Stomach (tissue), 9 donors: ENCODE results near the gene FLT3LG. TPM values are rescaled to one million over a fixed set of nuclear protein-coding genes. Genes with fewer than 3 reads are reported as not detected.

Experiments
- DNase-seq, 2 donors: peaks; one replicate each; pipeline versions ENCODE4 v3.0.0 to v3.0.0-alpha.2; 2013 to 2019
- H3K27ac ChIP-seq, 5 donors: fragments of 200-600 bp in 4 of 5; sonication (generic) in 4 of 5; one replicate each; pipeline ENCODE4 v1.5.1; 2013 to 2019; ENCODE audit warnings: mild to moderate bottlenecking in 1 of 5, moderate library complexity in 1 of 5
- H3K27me3 ChIP-seq, 3 donors: fragments of 200-600 bp; sonication (generic); one replicate each; pipeline ENCODE4 v1.5.1; 2017 to 2019; ENCODE audit warnings: mixed run types in 1 of 3
- H3K36me3 ChIP-seq, 4 donors: fragments of 200-600 bp; sonication (generic); 1 replicate in 3 of 4; 2 replicates in 1 of 4; pipeline ENCODE4 v1.5.1; 2016 to 2019
- H3K4me1 ChIP-seq, 4 donors: fragments of 200-600 bp; sonication (generic); one replicate each; pipeline ENCODE4 v1.5.1; 2016 to 2019
- H3K4me3 ChIP-seq, 4 donors: fragments of 200-600 bp; sonication (generic) in 3 of 4; one replicate each; pipeline ENCODE4 v1.5.1; 2016 to 2019; ENCODE audit warnings: mild to moderate bottlenecking in 1 of 4
- H3K9me3 ChIP-seq, 4 donors: fragments of 200-600 bp; sonication (generic); one replicate each; pipeline ENCODE4 v1.5.1; 2016 to 2019
- EP300 ChIP-seq: sonication (generic); formaldehyde crosslinking; IDR thresholded peaks from one replicate; pipeline ENCODE4 v1.6.1; 2017; ENCODE audit warnings: antibody characterized with exemption
- POLR2A ChIP-seq, 4 donors: fragments of 450-650 bp; IDR thresholded peaks; one replicate each; pipeline ENCODE4 v1.6.1; 2016; ENCODE audit warnings: antibody characterized with exemption in 4 of 4, control low read depth in 2 of 4, mild to moderate bottlenecking in 1 of 4, moderate library complexity in 1 of 4
- POLR2AphosphoS5 ChIP-seq, 3 donors: sonication (generic); formaldehyde crosslinking; IDR thresholded peaks; one replicate each; pipeline ENCODE4 v1.6.1; 2016; ENCODE audit warnings: antibody characterized with exemption in 3 of 3
- WGBS, 5 donors: extraction: QIAGEN DNeasy Blood & Tissue Kit in 3 of 5; methylation state at CpG; one replicate each; pipeline versions ENCODE4 v1.1.5 to v1.1.7; 2013 to 2018; 5-methylcytosine and 5-hydroxymethylcytosine counted together
- intact Hi-C: fragments of 100-400 bp; cut with DNase I; formaldehyde crosslinking; loops from one replicate; pipeline ENCODE4 v1.15.1; 2023; ENCODE audit warnings: low total_unique reads
- polyA plus RNA-seq, 3 donors: library from polyadenylated mRNA; stranded (reverse); fragments of 200-250 nt; gene quantifications; one replicate each; pipeline ENCODE4 v1.2.3, GENCODE V29; 2013
- total RNA-seq, 5 donors: library from RNA; depleted of rRNA; stranded (reverse); fragments of >200 nt; gene quantifications; one replicate each; pipeline versions ENCODE4 v1.1.0 to v1.2.3, GENCODE V29; 2014 to 2016
- TF ChIP-seq, protein P1 (sequence below), 7 experiments: fragments of 450-650 bp in 4 of 7; fragments of 200-600 bp in 3 of 7; sonication (generic) in 3 of 7; IDR thresholded peaks; one replicate each; pipeline ENCODE4 v1.5.1; 2016 to 2019; ENCODE audit warnings: antibody characterized with exemption in 7 of 7, control low read depth in 2 of 7, mild to moderate bottlenecking in 1 of 7
- donor health status: healthy with polysubstance abuse.
- donor health status: Bipolar disorder and iron deficiency.
- donor health status: healthy.

Gene FLT3LG
- total and polyA plus RNA-seq, 8 donors: 1.3 to 14.5 (median 11.0) TPM; not detected in 3

DNA sequence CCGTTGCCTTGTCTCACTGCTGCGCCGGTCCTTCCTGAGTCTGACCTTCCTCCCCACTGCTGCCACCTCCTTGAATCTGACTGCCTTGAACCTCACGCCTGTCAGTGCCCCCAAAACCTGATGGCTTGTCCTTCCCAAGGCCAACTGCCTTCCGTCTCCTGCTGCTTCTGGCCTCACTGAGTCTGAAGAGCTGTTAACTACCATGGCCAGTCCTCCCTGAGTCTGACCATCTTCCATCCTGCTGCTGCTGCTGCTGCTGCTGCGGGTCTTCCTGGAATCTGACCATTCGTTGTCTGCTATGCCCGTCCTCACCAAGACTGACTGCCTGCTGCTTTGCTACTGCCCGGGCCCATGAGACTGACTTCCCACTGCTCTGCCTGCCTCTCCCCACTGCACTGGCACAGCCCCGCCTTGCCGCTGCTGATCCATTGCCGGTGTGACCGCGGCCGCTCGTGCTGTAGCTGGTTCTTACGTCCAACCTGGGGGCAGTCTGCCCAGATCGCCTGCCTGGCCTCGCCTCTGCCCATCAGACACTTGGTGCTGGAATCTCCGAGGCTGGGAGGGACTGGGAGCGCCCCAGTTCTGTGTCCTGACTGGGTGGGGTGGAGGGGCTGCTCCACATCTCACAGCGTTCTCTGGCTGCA lies 50.9 kb downstream of the FLT3LG start:
- intact Hi-C loops: no loop called here
- H3K36me3 ChIP-seq: peaks cover 0 to 49% (median 44%) of the 10 kb centered on the region in 4 donors
- H3K9me3 ChIP-seq: no peaks in the 10 kb centered on the region
- no peak overlapping the region for H3K27ac ChIP-seq
- 82 to 88% (median 86%) methylated on average over 19 to 22 of the region's 22 CpGs for WGBS, 5 donors
- DNase-seq: no peak
- peaks cover 0 to 25% (median 19%) of the 10 kb centered on the region in 4 donors for H3K4me1 ChIP-seq
- H3K27me3 ChIP-seq: no peaks in the 10 kb centered on the region
- TF ChIP-seq POLR2AphosphoS5 (IDR thresholded peaks at IDR 0.05): no peak
- TF ChIP-seq, protein P1, sequence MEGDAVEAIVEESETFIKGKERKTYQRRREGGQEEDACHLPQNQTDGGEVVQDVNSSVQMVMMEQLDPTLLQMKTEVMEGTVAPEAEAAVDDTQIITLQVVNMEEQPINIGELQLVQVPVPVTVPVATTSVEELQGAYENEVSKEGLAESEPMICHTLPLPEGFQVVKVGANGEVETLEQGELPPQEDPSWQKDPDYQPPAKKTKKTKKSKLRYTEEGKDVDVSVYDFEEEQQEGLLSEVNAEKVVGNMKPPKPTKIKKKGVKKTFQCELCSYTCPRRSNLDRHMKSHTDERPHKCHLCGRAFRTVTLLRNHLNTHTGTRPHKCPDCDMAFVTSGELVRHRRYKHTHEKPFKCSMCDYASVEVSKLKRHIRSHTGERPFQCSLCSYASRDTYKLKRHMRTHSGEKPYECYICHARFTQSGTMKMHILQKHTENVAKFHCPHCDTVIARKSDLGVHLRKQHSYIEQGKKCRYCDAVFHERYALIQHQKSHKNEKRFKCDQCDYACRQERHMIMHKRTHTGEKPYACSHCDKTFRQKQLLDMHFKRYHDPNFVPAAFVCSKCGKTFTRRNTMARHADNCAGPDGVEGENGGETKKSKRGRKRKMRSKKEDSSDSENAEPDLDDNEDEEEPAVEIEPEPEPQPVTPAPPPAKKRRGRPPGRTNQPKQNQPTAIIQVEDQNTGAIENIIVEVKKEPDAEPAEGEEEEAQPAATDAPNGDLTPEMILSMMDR (IDR thresholded peaks at IDR 0.05): no peak
- TF ChIP-seq EP300: no peak
- TF ChIP-seq POLR2A (IDR thresholded peaks at IDR 0.05): no peak
- H3K4me3 ChIP-seq: no peak overlapping the region

DNA sequence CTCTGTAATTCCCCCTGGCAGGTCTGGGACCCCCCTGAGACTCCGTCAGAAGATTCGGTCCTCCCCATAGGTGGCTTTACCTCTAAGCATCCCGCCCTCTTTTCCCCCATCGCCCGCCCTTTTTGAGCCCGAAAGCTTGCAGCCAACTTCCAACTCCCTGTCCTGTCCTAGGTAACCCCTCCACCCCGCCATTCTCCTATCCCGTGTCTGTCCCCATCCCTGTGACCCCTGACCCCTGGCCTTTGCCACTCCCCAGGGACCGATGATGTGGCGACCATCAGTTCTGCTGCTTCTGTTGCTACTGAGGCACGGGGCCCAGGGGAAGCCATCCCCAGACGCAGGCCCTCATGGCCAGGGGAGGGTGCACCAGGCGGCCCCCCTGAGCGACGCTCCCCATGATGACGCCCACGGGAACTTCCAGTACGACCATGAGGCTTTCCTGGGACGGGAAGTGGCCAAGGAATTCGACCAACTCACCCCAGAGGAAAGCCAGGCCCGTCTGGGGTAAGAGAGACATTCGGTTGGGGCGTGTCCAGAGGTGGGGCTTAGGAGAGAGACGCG lies 54.3 kb downstream of the FLT3LG start:
- H3K4me1 ChIP-seq: peaks cover 3 to 31% (median 20%) of the 10 kb centered on the region in 4 donors
- TF ChIP-seq POLR2AphosphoS5 (IDR thresholded peaks at IDR 0.05): no peak
- no peak for TF ChIP-seq POLR2A (IDR thresholded peaks at IDR 0.05)
- no peak for TF ChIP-seq EP300
- TF ChIP-seq, protein P1 (IDR thresholded peaks at IDR 0.05): no peak
- H3K36me3 ChIP-seq: peaks cover 0 to 32% (median 24%) of the 10 kb centered on the region in 4 donors
- WGBS, 5 donors: 58 to 76% (median 62%) methylated on average over 23 to 25 of the region's 25 CpGs
- intact Hi-C loops: no loop called here
- no peak for DNase-seq
- no peaks in the 10 kb centered on the region for H3K9me3 ChIP-seq
- no peaks in the 10 kb centered on the region for H3K27me3 ChIP-seq
- peak overlapping the region; percentile 35 to 49 (median 43) for H3K4me3 ChIP-seq
- peak overlapping the region in 3 of 5 donors; percentile 24 to 74 (median 72) for H3K27ac ChIP-seq

DNA sequence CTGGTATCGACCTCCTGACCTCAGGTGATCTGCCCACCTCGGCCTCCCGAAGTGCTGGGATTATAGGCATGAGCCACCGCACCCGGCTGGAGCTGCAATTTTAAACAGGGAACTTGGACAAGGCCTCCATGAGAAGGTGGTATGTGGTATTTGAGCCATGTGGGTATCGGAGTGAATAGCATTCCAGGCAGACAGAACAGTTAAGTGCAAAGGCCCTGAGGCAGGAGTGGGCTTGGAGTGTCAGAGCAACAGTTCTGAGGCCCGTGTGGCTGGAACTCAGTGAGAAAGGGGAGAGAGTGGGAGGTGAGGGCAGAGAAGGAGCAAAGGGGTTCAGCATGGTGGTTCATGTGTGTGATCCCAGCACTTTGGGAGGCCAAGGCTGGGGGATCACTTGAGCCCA lies 56.7 kb downstream of the FLT3LG start:
- Histone ChIP-seq H3K36me3 (peaks cover 0 to 15% (median 8%) of the 10 kb centered on the region in 4 donors), H3K4me1 (peaks cover 11 to 49% (median 32%) of the 10 kb centered on the region in 4 donors), H3K9me3 (no peaks in the 10 kb centered on the region), H3K27ac (no peak overlapping the region), H3K27me3 (no peaks in the 10 kb centered on the region), H3K4me3 (no peak overlapping the region)
- TF ChIP-seq, protein P1 (IDR thresholded peaks at IDR 0.05): no peak
- TF ChIP-seq POLR2A (IDR thresholded peaks at IDR 0.05): no peak
- no peak for TF ChIP-seq EP300
- no peak for TF ChIP-seq POLR2AphosphoS5 (IDR thresholded peaks at IDR 0.05)
- no peak for DNase-seq
- WGBS, 5 donors: 94 to 97% (median 95%) methylated on average over 6 to 7 of the region's 7 CpGs
- intact Hi-C loops: no loop called here

DNA sequence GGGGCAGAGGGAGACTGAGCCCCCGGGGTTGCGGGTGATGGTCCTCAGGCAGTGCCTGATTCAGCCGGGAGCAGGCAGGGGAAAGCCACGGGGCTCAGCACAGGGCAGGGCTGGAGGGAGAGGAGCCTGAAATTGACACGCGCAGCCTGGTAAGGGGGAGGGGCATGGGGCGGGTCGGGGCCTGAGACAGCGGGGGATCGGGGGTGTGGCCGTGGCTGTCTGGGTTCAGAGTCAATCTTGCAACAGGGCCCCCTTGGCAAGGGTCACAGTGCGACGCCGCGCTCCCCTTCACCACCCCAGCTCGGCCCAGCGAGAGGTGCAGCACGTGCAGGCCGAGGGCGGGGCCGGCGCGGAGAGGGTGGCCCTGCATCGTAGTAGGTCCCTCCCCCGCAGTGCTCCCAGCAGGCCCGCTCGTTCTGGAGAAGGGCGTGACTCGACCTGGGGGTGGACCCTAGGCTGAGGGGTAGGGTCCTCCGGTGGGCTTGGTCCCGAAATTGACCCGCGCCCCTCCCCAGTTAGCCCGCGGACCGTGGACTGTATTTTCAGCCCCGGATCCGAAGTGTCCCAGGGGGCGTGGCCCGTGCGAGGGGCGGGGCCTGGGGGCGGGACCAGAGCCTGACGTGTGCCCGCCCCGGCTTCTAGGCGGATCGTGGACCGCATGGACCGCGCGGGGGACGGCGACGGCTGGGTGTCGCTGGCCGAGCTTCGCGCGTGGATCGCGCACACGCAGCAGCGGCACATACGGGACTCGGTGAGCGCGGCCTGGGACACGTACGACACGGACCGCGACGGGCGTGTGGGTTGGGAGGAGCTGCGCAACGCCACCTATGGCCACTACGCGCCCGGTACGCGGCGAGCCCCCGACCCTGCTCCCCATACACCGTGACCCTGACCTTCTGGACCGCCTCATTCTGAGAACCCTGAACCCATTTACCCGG lies 59.8 kb downstream of the FLT3LG start:
- H3K4me3 ChIP-seq: peak overlapping the region; percentile 52 to 85 (median 63)
- intact Hi-C loops: no loop called here
- peaks cover 11 to 30% (median 16%) of the 10 kb centered on the region in 4 donors for H3K4me1 ChIP-seq
- peaks cover 2 to 33% (median 20%) of the 10 kb centered on the region in 4 donors for H3K36me3 ChIP-seq
- H3K9me3 ChIP-seq: no peaks in the 10 kb centered on the region
- TF ChIP-seq POLR2A (IDR thresholded peaks at IDR 0.05) (no peak), POLR2AphosphoS5 (IDR thresholded peaks at IDR 0.05) (no peak), EP300 (no peak)
- TF ChIP-seq, protein P1 (IDR thresholded peaks at IDR 0.05): peak in 5 of 7 experiments; percentile 20 to 30 (median 27)
- DNase-seq: peak; percentile 82 to 93
- WGBS, 5 donors: 3 to 9% (median 5%) methylated on average over 39 to 87 of the region's 87 CpGs
- no peaks in the 10 kb centered on the region for H3K27me3 ChIP-seq
- peak overlapping the region in 3 of 5 donors; percentile 20 to 59 (median 43) for H3K27ac ChIP-seq
